HG03520 (cell line): ENCODE results near the gene PHLPP1.

Experiments
- ATAC-seq: cut with Tn5 transposase; IDR thresholded peaks from one replicate; pipeline ENCODE4 v1.9.1; 2021; ENCODE audit warnings: mild to moderate bottlenecking, moderate library complexity; ENCODE audit not compliant: unreplicated experiment

Gene PHLPP1

GRCh38 chr18:62997076-62997475 is 281.7 kb downstream of the PHLPP1 start:
- no peak for ATAC-seq

DNA sequence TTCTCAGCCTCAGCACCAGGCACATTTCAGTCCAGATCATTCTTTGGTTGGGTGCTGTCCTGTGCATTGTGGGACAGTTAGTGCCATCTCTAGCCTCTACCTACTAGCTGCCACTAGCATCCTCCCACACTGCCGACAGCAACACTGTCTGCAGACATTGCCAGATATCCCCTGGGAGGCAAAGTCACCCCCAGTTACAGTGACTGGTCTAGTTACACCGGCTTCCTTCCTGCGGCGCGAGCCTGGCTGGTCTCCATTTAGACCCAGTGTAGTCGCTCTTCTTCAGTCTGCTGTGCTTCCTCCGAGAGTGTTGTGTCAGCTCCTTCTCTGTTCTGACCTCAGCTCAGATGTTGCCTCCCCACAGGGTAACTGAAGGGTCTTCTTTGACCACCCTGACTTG is 283.1 kb downstream of the PHLPP1 start:
- no peak for ATAC-seq

GRCh38 chr18:62999392-62999791 is 284.1 kb downstream of the PHLPP1 start:
- ATAC-seq, result no peak

DNA sequence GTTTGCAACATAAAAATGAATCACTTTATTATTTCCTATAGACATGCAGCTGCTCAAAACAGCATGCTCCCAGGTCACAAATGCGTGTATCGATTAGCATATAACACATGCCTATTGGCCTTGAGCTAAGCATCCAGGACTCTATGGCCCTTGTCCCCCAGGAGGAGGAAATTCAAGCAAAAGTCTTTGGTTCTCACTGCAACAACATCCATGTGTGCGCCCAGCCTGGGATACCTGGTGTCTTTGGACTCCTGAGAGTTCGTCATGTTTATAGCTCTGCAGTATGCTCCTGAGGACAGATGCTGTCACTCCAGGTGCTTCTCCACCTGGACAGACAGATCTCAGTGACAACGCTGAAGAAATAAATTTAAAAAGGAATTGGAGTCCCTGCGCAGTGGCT is 284.6 kb downstream of the PHLPP1 start:
- no peak for ATAC-seq

DNA sequence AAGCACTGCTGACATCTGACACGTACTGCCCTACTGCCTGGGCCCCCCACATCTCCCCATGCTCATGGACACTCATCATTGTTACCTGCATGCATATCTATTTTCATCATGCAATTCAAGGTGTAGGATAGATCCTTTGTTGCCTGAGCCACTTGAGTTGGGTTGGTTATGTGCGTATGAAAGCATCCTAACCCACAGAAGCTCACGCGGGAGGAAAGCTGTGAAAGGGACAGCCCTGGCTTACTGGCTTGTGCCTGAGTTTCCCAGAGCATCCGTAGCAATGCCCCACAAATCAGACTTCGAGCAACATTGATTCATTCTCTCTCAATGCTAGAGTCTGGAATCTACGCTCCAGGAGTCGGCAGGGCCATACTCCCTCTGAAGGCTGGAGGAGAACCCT is 285.5 kb downstream of the PHLPP1 start:
- no peak for ATAC-seq

DNA sequence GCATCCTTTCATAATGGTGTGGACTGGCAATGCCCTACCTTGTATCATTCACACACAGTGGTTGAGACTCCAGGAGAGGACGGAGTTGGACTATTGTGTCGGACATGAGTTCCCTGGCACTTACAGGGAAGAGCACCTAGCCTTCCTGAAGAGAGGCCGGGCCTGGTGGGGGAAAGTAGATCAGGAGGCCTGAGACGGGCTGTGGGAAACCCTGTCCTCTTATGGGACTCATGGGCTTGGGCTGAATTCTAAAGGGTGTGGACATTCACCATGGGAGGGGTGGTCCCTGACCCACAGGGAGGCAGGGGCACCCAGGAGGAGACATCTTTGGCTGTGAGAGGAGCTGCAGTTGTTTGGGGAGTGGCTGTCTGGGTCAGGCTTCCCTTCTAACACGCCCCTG is 286.5 kb downstream of the PHLPP1 start:
- no peak for ATAC-seq

- ATAC-seq, result no peak
Observed at GRCh38 chr18:63002305-63002704, 287.0 kb downstream of the PHLPP1 start.

DNA sequence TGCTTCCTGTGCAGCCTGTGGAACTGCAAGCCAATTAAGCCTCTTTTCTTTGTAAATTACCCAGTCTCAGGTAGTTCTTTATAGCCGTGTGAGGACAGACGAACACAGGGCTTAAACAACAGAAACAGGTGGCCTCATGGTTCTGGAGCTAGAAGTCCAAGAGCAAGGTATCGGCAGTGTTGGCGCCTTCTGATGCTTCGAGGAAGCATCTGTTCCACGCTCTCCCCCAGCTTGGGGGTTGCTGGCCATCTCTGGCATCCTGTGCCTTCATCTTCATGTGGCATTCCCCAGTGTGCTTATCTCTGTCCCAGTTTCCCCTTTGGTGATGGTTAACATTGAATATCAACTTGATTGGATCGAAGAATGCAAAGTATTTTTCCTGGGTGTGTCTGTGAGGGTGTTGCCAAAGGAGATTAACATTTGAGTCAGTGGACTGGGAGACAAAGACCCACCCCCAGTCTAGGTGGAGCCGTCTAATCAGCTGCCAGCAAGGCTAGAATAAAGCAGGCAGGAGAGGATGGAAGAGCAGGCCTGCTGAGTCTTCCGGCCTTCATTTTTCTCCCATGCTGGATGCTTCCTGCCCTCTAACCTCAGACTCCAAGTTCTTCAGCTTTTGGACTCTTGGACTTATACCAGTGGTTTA is 287.6 kb downstream of the PHLPP1 start:
- no peak for ATAC-seq

DNA sequence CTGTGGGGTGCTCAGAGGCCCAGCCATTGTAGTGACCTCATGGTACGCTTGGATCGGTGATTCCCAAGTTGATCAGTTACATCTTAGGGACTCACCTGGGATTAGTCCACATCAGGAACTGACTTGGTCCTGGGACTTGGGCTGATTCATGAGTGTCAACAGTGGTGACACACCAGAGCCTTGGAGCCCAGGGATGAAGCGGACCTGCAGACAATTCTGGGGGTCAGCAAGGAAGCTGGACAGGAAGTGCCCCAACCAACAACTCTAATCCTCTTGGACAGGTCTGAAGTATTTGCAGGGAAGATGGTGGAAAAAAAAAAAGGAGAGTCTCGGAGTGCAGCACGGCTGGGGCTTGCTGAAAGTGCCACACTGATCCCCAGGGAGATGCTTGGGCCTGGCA is 288.6 kb downstream of the PHLPP1 start:
- ATAC-seq, result no peak

- ATAC-seq, result no peak
Observed at GRCh38 chr18:63004466-63005089, 289.2 kb downstream of the PHLPP1 start.

- no peak for ATAC-seq
Observed at GRCh38 chr18:63005306-63005705, 290.0 kb downstream of the PHLPP1 start.

DNA sequence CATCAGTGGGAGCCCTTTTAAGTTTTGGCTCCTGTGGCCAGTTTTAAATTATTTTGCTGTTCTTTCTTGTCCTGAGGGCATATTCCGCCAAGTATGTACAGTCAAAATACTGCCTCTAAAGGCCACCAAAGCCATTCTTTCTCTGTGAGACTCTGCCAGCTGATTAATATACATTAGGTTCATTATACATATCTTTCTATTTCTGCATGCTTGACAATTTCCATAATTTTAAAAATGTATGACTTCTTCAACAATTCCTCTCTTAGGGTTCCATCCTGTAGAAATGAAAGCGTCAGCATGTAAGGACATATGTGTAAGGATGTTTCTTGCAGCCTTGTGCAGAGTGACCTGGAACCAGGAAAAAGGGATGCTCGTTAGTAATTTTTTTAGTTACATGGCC is 291.9 kb downstream of the PHLPP1 start:
- no peak for ATAC-seq

DNA sequence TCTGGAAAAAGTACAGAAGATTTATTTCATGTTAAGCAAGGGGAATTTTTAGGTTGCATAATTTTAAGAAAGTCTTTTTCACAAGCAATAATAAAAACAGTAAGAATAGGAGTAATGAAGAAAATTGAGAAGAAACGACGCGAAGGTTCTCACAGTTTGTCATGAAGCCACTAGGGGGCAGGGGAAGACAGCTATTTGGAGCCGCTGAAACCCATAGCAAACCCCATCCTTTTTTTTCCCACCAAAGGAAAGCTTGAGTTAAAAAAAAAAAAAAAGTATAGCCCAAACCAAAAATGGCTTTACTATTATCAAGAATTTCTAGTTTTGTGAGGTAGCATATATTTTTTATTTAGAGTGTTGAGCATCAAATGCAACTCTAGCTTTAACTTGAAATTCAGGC is 300.9 kb downstream of the PHLPP1 start:
- ATAC-seq, result peak; percentile 43

DNA sequence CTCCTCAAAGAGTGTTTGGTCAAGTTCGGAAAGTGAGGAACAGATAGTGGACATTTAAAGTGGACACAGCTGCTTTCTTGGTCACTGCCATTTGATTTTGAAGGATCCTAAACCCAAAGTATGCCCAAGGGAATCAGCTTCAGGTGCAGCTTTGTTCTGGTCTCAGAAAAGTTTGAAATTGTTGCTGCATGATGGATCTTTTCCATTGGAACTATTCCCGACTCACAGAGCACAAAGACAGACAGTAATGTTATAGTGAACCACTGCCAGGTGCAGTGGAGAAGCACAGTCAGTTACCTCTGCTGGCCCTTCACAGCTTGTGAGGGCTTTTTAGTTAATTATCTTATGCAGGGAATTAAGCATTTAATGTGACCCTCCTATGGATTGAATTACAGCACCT is 301.7 kb downstream of the PHLPP1 start:
- no peak for ATAC-seq

DNA sequence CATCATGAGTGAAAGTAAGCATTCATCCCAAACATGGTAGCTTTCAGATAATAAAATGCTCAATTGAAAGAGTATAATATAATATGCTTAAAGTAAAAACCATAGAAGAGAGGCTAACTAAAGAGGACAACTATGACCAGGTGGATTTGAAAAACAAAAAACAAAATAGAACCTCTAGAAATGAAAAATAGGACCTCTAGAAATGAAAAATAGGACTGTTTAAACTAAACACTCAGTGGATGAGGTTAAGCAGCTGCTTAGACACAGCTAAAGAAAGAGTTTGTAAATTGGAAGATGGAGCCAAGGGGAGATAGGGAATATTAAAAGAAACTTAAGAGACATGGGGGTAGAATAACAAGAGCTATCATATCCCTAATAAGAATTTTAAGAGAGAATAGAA is 302.6 kb downstream of the PHLPP1 start:
- no peak for ATAC-seq

GRCh38 chr18:63022429-63023022 is 307.2 kb downstream of the PHLPP1 start:
- no peak for ATAC-seq

DNA sequence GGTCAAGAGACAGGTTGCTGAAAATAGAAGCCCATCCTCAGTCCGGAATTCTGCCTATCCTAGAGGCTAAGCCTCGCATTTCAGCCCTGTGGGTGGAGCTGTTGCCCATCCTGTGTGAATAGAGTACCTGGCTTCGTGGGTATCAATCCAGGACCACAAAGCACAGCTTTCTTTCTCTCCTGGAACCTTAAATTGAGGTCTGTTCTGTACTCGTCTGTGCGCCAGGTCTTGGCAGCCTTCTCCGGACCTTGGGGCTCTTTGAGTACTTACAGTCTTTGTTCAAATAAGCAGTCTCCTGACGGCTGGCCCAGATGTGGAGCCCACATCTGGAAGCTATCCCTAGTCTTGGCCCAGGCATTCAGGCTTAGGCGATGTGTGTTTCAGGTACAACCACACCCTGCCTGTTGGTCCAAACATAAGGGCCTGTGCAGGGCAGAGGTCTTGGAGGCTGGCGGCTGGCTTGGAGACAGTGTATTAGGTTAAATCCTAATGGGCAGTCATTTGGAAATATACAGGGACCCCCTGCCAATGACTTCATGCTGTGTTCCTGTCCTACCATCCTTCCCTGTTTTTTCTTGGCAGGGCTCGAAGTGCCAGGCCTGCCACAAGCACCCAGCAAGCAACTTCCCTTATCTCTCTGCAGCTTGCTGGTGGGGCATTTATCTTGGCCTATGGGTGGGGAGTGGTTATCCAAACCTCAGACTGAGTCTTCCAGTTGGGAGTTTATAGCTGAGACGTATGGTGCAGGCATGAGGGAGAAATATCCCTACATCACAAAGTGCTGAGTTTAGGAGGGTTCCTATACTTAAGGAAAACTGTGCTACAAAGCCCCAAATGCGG is 310.1 kb downstream of the PHLPP1 start:
- ATAC-seq, result no peak

DNA sequence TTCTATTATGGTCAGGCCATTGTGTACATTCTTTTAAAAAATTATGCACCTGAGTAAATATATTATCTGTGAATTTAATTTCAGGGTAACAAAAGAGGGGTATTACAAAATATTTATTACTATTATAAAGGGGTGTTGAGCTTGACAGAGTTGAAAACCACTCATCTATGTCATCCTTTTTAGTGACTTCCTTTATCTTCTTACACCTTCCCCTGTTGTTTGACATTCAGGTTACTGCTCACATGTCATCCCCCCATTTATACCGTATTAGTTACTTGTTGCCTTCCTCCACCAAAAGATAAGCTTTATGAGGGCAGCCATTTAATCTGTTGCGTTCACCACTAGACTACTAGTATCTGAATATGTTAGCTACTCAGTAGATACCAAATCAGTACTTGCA is 313.0 kb downstream of the PHLPP1 start:
- ATAC-seq, result no peak
